Measurements from ENCODE around the gene RANBP10.
"Not testable (repeated sequence)": the region's sequence is repeated elsewhere in the genome, so short reads cannot be mapped to it uniquely, and the experiment has no call there.

The RANBP10 gene

GRCh38 chr16:67779256-67780014 is 26.9 kb downstream of the RANBP10 start:
- DNase-seq (ENCODE audit: low spot score) = no peak

GRCh38 chr16:67775273-67775672 is 31.1 kb downstream of the RANBP10 start:
- DNase-seq (ENCODE audit: low spot score) = no peak

GRCh38 chr16:67774457-67774853 is 31.9 kb downstream of the RANBP10 start:
- no peak for DNase-seq (ENCODE audit: low spot score)

GRCh38 chr16:67773569-67774456 is 32.5 kb downstream of the RANBP10 start:
- DNase-seq (ENCODE audit: low spot score) = no peak

- no peak for DNase-seq (ENCODE audit: low spot score)
Observed at GRCh38 chr16:67773099-67773498, 33.3 kb downstream of the RANBP10 start.

- DNase-seq (ENCODE audit: low spot score) = no peak
Observed at GRCh38 chr16:67770346-67770991, 35.9 kb downstream of the RANBP10 start.

- no peak for DNase-seq (ENCODE audit: low spot score)
Observed at GRCh38 chr16:67767953-67768352, 38.4 kb downstream of the RANBP10 start.

- DNase-seq (ENCODE audit: low spot score) = no peak
Observed at GRCh38 chr16:67766291-67766690, 40.1 kb downstream of the RANBP10 start.

- DNase-seq (ENCODE audit: low spot score) = no peak
Observed at GRCh38 chr16:67764158-67764667, 42.1 kb downstream of the RANBP10 start.

GRCh38 chr16:67763066-67763465 is 43.3 kb downstream of the RANBP10 start:
- DNase-seq (ENCODE audit: low spot score) = no peak

GRCh38 chr16:67762385-67762784 is 44.0 kb downstream of the RANBP10 start:
- DNase-seq (ENCODE audit: low spot score) = no peak

GRCh38 chr16:67761924-67762323 is 44.4 kb downstream of the RANBP10 start:
- DNase-seq (ENCODE audit: low spot score) = no peak

- DNase-seq (ENCODE audit: low spot score) = no peak
Observed at GRCh38 chr16:67760956-67761230, 45.5 kb downstream of the RANBP10 start.

- DNase-seq (ENCODE audit: low spot score) = no peak
Observed at GRCh38 chr16:67760206-67760955, 46.0 kb downstream of the RANBP10 start.

- DNase-seq (ENCODE audit: low spot score) = no peak
Observed at GRCh38 chr16:67758966-67759365, 47.4 kb downstream of the RANBP10 start.

GRCh38 chr16:67758006-67758405 is 48.4 kb downstream of the RANBP10 start:
- no peak for DNase-seq (ENCODE audit: low spot score)

- DNase-seq (ENCODE audit: low spot score) = no peak
Observed at GRCh38 chr16:67752641-67753040, 53.7 kb downstream of the RANBP10 start.

GRCh38 chr16:67751331-67751730 is 55.0 kb downstream of the RANBP10 start:
- not testable (repeated sequence) for DNase-seq (ENCODE audit: low spot score)

- no peak for DNase-seq (ENCODE audit: low spot score)
Observed at GRCh38 chr16:67750466-67750865, 55.9 kb downstream of the RANBP10 start.

GRCh38 chr16:67749436-67750078 is 56.8 kb downstream of the RANBP10 start:
- DNase-seq (ENCODE audit: low spot score) = no peak

- no peak for DNase-seq (ENCODE audit: low spot score)
Observed at GRCh38 chr16:67748834-67749233, 57.5 kb downstream of the RANBP10 start.

All from AG08395 (cell line).